ENCODE data around the gene PFKM.
"Not testable (repeated sequence)": the region's sequence is repeated elsewhere in the genome, so short reads cannot be mapped to it uniquely, and the experiment has no call there.

The PFKM gene

DNA sequence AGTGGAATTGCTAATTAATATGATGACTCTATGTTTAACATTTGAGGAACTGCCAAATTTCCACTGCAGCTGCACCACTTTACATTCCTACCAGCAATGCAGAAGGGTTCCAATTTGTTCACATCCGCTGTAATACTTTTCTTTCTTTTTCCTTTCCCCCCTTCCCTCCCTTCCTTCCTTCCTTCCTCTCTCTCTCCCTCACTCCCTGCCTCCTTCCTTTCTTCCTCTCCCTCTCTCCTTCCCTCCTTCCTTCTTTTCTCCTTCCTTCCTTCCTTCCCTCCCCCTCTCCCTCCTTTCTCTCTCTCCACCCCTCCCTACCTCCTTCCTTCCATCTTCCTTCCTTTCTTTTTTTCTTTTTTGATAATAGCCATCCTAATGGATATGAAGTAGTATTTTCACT lies 3.2 kb upstream of the PFKM start:
- DNase-seq = no peak

DNA sequence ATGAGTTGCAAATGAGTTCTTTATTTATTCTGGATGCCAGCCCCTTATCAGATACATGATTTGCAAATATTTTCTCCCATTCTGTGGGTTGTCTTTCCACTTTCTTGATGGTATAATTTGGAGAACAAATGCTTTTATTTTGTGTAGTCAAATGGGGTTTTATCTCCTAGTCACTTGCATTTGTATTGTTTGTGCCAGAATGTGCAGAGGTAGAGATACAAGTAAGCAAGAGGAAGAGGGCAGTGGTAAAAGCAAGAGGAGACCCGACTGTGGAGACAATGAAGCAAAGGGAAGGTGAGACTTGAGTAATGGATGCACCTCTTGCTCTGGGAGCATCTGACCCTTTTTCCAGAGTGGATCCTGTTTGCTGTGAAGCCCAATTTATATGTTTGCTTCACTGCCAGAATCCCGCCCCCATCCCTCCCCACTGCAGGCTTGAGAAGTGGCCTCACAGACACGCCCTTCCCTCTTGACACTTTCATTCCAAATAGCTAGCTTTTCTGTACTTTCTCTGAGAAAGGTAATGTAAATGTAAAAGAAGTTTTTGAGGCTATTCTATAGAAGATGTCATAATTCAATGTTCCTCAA lies 786 bp upstream of the PFKM start:
- DNase-seq = no peak

DNA sequence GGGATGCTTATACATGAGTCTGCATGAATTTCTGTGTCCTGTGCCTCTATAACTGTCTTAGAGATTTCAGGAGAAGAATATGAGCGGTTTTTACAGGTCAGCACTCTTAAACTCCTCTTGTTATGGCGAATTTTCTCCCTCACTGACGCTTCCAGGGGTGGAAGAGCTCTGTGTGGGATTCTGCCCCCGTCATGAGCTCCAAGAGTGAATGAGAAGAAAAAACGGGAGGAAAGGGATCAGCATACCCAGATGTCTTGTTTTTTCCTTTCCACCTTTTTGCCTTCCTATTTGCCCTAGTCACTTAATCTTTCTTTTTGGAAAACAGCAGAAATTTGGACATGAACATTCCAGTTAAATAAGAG lies 651 bp downstream of the PFKM start:
- no peak for DNase-seq

DNA sequence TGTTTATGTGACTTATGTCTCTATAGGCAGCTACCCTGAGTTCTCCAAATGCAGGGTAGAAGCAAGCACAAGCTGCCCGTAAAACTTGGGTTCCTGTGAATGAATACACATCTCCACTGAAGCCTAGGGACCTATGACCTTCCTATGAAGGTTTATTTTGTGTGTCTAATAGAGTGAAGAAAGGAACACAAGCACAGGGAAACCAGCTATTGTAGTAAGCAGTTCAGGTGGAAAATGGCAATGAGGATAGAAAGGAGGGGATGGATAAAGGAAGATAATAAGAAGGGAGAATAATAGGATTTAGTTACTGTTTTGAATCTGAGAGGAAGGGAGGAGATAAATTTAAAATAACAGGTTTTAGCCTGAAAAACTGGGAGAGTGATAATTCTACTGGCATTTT lies 2.4 kb downstream of the PFKM start:
- DNase-seq = no peak

DNA sequence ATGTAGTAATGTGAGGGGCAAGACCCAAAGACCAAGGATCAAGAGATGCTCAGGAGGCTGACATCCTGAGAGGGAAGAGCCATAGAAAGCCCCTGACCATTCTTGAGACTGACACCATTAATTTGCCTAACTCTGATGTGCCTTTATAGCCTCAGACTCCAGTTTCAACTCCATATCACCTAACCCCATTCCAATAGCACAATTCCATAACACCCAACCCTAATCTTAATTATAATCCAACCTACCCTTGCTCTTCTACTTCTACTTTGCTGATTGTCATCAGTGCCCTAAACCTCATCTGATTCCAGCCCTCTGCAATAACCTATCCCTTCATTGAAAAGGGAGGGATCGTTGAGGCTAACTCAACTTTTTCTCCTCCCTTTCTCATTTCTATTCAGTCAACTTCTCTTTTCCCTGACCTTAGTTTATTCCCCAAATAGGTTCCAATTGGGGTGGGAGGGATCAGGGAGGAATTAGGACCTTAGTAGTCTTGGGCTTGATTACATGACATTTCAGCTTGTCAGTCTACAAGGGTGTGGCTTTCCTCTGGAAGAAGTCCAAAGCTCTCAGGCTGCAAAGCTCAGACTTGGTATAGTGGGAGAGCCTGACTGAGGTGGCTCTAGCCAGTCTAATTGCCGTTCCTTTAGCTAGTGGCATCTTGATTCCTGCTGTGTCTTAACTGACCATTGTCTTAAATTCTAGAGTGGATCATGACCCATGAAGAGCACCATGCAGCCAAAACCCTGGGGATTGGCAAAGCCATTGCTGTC lies 3.1 kb downstream of the PFKM start:
- no peak for DNase-seq

DNA sequence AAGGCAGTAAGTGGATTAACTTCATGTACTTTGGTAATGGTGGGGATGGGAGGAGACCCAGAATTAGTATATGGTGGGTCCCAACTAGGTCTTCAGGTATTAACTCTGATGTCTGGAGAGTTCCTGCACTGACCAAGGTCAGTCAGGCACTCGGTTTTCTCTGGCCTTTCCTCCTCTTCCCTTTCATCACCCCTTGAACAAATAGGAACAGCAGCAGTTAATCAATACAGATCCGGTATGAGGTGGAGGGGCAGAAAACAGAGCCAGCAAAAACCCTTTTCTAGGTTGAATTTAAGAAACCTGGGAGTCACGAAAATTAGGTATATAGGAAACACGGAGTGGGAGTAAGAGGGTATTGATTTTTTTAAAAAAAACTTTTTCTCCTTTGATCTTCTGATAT lies 4.0 kb downstream of the PFKM start:
- DNase-seq = no peak

DNA sequence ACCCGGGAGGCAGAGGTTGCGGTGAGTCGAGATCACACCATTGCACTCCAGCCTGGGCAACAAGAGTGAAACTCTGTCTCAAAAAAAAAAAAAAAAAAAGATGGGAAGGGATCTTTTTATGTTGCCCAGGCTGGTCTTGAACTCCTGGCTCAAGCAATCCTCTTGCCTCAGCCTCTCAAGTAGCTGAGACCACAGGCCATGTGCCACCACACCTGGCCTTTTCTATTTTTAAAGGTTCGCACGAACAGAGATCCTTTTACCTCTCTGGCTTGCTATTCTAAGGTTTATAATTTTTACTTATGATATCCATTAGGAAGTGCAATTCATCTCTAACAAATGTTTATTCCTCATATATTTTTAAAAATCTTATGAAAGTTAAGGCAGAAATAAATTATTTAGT lies 6.4 kb downstream of the PFKM start:
- not testable (repeated sequence) for DNase-seq

DNA sequence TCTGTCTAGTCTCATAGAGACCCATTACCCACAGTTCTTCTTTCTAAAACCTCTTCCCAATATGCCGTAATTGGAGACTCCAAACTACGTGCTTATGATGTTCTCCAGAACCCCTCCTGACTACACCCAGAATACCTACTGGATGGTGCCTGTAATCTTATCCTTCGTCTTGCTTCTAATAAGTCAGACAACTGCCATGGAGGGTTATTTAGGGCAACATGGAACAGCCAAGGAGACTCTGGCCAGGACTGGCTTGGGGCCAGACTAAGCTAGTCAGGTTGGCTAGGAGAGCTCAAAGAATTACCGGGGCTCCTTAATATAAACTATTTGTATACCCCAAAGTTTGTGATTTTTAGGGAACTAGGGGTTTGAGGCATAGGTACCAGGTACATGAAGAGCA lies 6.8 kb downstream of the PFKM start:
- DNase-seq = no peak

DNA sequence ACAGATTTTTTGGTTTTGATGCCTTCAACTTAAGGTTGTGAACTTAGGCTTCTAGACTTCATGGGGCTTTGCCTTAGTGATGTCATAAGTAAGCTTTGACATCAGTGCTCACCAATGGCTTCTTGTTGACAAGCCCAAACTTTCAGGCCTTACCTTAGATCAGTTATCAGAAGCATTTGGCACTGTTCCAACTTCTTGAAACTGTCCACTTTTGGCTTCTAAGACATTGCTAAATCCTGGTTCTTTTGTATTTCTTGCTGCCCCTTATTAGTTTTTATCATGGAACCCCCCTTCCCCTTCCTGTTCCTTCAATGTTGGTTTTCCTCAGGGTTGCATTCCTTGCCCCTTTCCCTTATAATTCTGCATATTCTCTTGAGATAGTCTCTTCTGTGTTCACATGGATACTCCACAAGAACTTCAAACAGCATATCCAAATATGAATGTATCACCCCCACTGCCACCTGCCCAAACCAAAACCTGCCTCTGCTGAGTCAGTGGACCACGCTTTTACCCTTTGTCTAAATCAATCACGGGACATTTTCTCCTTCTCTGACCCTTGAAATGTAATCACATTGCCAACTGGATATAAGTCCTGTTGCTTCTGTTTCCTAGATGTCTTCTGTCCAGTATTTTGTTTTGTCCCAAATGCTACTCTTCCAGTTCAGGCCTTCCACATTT lies 7.9 kb downstream of the PFKM start:
- DNase-seq = no peak

DNA sequence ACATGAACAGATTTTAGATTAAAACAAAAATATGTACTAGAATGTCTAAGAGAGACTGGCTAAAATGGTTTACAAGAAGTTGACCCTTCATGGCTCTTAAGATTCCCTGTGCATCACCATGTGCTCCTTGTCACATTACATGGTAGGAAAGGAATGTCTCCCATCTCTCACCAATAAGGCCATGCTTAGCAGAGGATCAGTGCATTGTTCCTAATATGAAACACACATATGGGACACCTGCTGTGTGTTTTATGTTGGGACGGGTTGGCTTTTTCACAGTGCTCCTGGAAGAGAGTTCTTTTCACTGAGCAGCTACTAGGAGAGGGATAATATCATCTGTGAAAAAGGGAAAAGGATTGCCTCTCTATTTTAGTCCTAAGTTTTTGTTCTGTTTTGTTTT lies 9.6 kb downstream of the PFKM start:
- no peak for DNase-seq

DNA sequence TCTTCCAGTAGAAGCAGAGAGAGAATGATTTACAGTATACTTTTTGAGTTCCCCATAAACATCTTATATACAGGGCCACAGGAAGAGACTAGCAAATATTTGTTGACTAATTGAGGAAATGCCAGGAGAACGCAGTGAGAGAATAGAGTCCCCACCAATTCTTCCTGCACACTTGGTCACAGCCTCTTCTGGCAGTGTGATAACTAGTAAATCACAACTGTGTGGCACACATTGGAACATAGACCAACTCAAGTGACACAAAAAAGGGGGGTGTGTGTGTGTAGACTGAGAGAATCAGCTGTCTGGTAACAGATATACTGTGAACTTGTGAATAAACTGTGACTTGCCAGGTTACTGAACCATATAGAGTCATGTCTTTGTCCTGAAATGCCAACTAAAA lies 10.2 kb downstream of the PFKM start:
- DNase-seq = no peak

DNA sequence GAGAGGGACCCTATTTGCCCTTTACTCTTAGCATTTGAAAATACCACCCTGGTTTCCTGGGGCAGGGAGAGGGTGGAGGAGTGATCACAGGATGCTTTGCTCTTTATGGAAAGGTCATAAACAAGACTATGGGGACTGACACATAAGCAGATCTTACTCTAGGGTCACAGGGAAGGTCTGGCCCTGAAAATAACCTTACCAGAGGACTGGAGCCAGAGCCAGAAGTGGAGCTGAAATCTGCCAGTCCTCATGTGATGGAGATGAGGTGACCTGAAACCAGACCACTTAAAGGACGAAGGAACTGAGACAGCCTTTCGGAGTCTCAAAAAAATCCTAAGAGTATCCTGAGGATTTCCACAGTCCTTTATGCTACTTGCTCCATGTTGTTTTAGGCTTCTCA lies 12.4 kb downstream of the PFKM start:
- DNase-seq = no peak

DNA sequence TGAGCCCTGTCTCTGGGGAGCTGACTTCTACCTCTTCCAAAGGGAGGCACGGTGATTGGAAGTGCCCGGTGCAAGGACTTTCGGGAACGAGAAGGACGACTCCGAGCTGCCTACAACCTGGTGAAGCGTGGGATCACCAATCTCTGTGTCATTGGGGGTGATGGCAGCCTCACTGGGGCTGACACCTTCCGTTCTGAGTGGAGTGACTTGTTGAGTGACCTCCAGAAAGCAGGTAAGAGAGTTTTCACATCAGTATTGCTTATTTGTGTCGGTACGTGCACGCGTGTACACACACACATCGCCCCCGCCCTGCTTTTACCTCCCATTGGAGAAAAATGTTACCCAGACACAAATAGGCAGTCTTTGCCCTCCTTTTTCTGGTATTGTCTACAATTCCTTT lies 13.7 kb downstream of the PFKM start:
- DNase-seq = no peak

DNA sequence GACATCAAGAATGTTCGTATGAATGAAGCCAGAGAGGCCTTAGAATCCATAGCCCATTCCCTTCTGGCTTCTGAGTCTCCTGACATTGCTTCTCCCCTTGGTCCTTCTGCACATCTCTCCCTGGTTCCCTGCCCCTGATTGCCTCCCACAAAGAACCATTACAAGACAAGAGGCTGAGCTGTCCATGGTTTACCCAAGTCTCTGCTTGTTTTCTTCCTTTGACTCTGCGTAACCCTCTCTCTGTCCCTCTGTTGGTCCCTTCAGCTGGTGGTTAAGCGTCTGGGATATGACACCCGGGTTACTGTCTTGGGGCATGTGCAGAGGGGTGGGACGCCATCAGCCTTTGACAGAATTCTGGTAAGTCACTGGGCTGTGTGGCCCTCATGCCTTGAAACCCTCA lies 15.9 kb downstream of the PFKM start:
- no peak for DNase-seq

DNA sequence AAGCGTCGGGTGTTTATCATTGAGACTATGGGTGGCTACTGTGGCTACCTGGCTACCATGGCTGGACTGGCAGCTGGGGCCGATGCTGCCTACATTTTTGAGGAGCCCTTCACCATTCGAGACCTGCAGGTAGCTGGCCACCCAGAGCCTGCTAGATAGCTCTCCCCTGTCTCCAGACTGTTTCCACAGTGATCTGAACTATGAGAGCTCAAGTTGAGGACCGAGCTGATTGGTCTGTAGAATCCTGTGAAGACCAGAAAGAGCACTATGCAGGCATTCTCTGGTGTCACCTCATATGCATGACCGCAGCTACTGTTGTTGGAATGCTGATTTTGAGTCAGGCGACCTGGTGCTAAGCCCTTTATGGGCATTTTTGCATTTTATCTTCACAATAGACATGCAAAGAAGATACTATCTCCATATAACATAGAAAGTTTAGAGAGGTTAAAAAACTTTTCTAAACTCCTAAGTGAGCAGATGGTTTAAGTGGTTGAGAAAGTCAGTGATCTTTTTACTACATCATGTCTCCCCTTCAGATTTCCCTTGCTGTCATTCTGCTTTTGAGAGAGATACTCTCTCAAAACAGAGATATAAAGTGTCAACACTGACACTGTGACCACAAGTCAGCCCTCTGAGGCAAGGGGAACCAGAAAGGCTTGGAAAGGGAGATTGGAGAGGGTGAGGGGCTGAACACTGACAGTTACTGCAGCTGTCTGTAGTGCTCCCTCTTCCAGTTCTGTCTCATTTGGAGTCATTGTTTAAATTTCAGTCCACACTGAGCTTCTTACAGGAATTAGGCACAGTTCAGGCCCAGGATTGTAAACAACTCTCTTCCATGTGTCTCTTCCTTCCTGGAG lies 23.9 kb downstream of the PFKM start:
- DNase-seq = no peak

DNA sequence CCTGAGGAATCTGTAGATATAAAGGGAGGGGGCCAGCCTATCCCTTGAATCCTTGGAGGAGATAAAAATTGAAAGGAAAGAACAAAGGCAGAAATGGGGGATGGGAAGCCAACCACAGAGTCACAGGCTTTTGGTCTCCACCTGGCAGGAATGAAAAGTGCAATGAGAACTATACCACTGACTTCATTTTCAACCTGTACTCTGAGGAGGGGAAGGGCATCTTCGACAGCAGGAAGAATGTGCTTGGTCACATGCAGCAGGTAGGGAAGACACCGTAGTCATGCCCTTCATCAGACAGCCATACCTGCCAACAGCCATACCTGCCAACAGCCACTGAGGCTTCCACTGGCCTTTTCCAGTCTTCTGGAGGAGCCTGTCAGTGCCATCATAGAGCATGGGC lies 24.7 kb downstream of the PFKM start:
- no peak for DNase-seq

DNA sequence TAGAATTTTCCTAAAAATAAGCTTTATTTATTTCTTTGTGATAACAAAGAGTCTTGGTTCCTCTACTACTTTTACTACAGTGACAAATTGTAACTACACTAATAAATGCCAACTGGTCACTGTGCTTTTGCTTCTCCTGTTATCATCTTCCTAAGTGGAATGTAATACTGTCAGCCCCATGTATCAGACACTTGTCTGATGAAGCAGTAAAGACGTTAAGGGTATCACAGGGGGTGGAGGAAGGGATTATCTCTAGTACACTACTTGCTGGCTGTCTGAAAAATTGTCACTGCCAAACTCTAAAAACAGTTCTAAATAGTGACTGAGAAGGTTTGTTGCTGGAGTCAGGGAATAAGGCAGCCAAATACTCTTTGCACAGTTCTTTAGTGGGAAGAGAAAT lies 26.8 kb downstream of the PFKM start:
- DNase-seq = no peak

DNA sequence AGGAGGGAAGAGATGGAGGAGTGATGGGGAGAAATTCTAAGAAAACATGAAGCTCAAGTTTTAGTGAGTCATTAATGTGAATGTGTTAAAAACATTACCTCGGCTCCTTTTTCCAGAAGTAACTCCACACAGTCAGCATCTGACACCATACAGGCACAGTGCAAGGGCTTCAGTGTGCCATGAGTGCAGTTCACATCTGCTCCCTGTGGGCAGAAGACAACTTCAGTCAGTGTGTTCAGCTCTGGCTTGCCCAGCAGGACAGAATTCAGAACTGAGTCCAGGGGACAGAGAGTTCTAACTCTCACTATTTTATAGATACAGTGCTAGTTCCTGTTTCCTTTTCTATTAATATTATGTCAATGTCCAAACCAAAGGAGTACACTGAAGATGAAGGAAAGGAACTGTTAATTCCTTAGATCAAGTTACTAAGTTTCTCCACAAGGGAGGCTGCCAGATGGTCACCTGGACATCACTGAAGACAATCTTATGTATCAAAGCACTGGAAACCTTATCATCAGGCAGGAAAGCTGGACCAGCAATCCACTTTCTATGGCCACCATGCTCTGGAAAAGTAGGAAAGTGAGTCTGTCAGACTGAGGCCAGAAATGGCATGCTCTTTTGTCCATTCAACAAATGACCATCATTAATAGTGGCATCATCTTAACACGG lies 32.1 kb downstream of the PFKM start:
- DNase-seq = no peak

DNA sequence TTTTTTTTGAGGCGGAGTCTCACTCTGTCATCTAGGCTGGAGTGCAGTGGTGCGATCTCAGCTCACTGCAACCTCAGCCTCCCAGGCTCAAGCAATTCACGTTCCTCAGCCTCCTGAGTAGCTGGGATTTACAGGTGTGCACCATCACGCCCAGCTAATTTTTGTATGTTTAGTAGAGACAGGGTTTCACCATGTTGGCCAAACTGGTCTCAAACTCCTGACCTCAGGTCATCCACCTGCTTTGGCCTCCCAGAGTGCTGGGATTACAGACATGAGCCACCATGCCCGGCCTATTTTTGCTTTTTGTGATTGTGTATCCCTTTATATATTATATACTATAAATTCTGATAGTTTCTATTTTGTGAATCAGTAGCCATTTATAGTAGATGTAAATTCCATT lies 36.6 kb downstream of the PFKM start:
- DNase-seq = not testable (repeated sequence)

DNA sequence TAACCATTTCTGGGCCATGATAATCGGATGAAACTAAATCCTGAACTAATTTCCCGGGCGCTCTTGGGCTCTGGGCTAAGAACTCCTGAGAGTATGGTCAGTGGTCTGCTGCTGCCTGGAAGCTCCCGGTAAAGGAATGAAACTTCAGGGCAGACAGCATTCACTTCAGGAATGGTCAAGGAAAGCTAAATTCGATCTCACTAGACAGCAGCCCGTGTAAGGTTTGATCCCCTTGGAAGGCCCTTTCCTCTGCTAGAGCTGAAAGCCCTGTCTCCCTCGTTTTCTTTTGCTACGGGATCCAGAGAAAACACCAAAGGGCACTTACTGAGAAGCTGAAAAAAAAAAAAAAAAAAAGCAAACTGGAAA lies 37.5 kb downstream of the PFKM start:
- DNase-seq = no peak

DNA sequence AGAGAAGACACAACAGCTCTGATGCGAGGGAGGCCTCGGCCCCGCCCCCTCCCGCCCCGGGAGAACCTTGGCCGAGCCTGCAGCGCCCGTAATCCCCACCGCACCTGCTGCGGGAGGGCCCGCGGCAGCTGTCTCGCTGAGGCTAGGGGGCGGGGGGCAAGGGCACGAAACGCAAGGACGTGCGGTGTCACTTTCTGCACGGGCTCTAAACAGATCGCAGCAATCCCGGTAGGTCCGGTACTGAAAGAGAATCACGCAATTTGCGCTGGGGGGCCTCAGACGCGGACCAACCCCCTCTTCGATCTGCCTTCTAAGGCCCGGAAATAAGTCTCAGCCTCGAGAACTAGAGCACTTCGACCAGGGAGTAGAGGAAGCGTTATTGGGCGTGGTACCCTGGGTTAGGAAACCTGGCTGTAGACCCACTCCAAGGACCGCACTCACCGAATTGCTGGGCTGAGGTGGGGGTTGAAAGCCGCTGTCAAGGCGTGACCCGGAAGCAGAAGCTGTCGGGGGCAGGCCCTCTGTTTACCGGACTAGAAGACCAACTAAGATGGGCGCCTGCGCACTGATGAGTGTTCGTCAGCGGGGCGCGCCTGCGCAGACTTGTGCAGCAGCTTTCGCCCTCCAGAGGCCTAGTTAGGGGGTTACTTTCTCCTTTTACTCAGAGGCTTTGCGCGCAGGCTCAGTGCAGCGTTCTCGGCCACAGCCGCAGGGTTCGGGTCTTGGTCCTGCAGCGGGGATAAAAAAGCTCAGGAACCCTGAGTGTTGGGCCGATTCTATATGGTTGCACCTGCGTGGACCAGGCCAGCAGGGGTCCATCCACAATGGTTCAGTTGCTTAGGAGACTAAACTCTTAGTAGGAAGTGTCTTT lies 38.1 kb downstream of the PFKM start, which contains the start of gene ASB8:
TSS of gene ASB8 (minus strand) at position 498 of the 871 bp plus-strand sequence. CDS start 4,019 bp downstream, outside the sequence.
- peak; percentile 99 for DNase-seq

DNA sequence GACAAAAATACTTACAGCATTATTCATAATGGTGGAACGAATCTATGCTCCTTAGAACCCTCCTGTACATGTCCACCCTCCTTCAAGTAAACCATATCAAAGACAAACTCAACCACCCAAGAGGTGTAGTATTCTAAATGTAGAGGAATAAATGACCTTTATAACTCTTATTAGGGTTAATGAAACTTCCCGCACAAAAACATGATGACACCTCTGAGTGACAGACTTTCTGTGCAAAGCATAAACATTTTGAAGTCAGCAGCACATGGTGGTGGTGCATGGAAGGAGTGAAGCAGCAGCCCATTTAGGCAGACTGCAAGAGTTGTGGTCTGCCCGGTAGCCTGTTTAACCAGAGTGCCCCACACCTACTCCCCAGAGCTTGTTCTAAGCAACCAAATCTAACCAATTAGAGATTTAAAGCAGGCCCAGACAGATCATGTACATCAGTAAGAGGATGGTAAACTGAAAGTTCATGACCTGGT lies 38.8 kb downstream of the PFKM start:
- DNase-seq = no peak
